ENCODE data around the gene BLID. TPM values are rescaled to one million over a fixed set of nuclear protein-coding genes. Genes with fewer than 3 reads are reported as not detected.

The BLID gene
- total RNA-seq, 1 donor from 2014 or later, result 5.9 TPM

- no peak for DNase-seq (ENCODE audit: extremely low spot score in 2 of 2)
- Histone ChIP-seq H3K4me3 (no peak overlapping the region), H3K27ac (no peak overlapping the region), H3K27me3 (no peaks in the 10 kb centered on the region), H3K9me3 (no peaks in the 10 kb centered on the region), H3K36me3 (no peaks in the 10 kb centered on the region), H3K4me1 (peaks cover 5% of the 10 kb centered on the region)
- no peak for TF ChIP-seq CTCF (IDR thresholded peaks at IDR 0.05)
- TF ChIP-seq POLR2AphosphoS5 (IDR thresholded peaks at IDR 0.05; ENCODE audit: insufficient read depth in 1 of 2, low read depth in 1 of 2), result no peak
- no peak for TF ChIP-seq POLR2A (IDR thresholded peaks at IDR 0.05)
- intact Hi-C loops (cut with DNase I), result loop anchor here (10.0 kb wide), 1 partner anchor 395 kb away; no protein-coding TSS in a partner anchor
Observed at GRCh38 chr11:122109932-122110331, 6.1 kb downstream of the BLID start.

GRCh38 chr11:122108828-122109227, 7.2 kb downstream of the BLID start:
- Histone ChIP-seq H3K4me1 (no peaks in the 10 kb centered on the region), H3K27ac (no peak overlapping the region), H3K36me3 (no peaks in the 10 kb centered on the region), H3K27me3 (no peaks in the 10 kb centered on the region), H3K9me3 (no peaks in the 10 kb centered on the region), H3K4me3 (no peak overlapping the region)
- intact Hi-C loops (cut with DNase I), result loop anchor here (10.0 kb wide), 1 partner anchor 396 kb away; no protein-coding TSS in a partner anchor
- no peak for DNase-seq (ENCODE audit: extremely low spot score in 2 of 2)
- TF ChIP-seq CTCF (IDR thresholded peaks at IDR 0.05) (no peak), POLR2A (IDR thresholded peaks at IDR 0.05) (no peak), POLR2AphosphoS5 (IDR thresholded peaks at IDR 0.05; ENCODE audit: insufficient read depth in 1 of 2, low read depth in 1 of 2) (no peak)

- DNase-seq (ENCODE audit: extremely low spot score in 2 of 2), result no peak
- H3K9me3 ChIP-seq, result no peaks in the 10 kb centered on the region
- TF ChIP-seq POLR2A (IDR thresholded peaks at IDR 0.05) (no peak), CTCF (IDR thresholded peaks at IDR 0.05) (peak in 1 of 3 experiments; percentile 18)
- intact Hi-C loops (cut with DNase I), result loop anchor here (10.0 kb wide), 1 partner anchor 397 kb away; no protein-coding TSS in a partner anchor
- no peaks in the 10 kb centered on the region for H3K36me3 ChIP-seq
- H3K4me1 ChIP-seq, result peaks cover 4% of the 10 kb centered on the region
- no peaks in the 10 kb centered on the region for H3K27me3 ChIP-seq
- H3K27ac ChIP-seq, result no peak overlapping the region
- H3K4me3 ChIP-seq, result no peak overlapping the region
Observed at GRCh38 chr11:122108192-122108799, 7.7 kb downstream of the BLID start.

GRCh38 chr11:122107566-122107965, 8.4 kb downstream of the BLID start:
- no peak for TF ChIP-seq CTCF (IDR thresholded peaks at IDR 0.05)
- TF ChIP-seq POLR2A (IDR thresholded peaks at IDR 0.05), result no peak
- TF ChIP-seq POLR2AphosphoS5 (IDR thresholded peaks at IDR 0.05; ENCODE audit: insufficient read depth in 1 of 2, low read depth in 1 of 2), result no peak
- no peaks in the 10 kb centered on the region for H3K36me3 ChIP-seq
- H3K4me3 ChIP-seq, result no peak overlapping the region
- no peaks in the 10 kb centered on the region for H3K9me3 ChIP-seq
- H3K4me1 ChIP-seq, result peaks cover 11% of the 10 kb centered on the region
- no peak overlapping the region for H3K27ac ChIP-seq
- no peak for DNase-seq (ENCODE audit: extremely low spot score in 2 of 2)
- H3K27me3 ChIP-seq, result no peaks in the 10 kb centered on the region
- intact Hi-C loops (cut with DNase I), result loop anchor here (10.0 kb wide), 1 partner anchor 397 kb away; no protein-coding TSS in a partner anchor

- peaks cover 11% of the 10 kb centered on the region for H3K4me1 ChIP-seq
- H3K27ac ChIP-seq, result no peak overlapping the region
- no peaks in the 10 kb centered on the region for H3K27me3 ChIP-seq
- intact Hi-C loops (cut with DNase I), result loop anchor here (10.0 kb wide), 1 partner anchor 398 kb away; no protein-coding TSS in a partner anchor
- no peaks in the 10 kb centered on the region for H3K9me3 ChIP-seq
- TF ChIP-seq CTCF (IDR thresholded peaks at IDR 0.05) (no peak), POLR2AphosphoS5 (IDR thresholded peaks at IDR 0.05; ENCODE audit: insufficient read depth in 1 of 2, low read depth in 1 of 2) (no peak), POLR2A (IDR thresholded peaks at IDR 0.05) (no peak)
- no peak overlapping the region for H3K4me3 ChIP-seq
- DNase-seq (ENCODE audit: extremely low spot score in 2 of 2), result no peak
- H3K36me3 ChIP-seq, result no peaks in the 10 kb centered on the region
Observed at GRCh38 chr11:122107045-122107444, 9.0 kb downstream of the BLID start.

All from vagina (tissue), 2 donors.